ENCODE results near the gene PLPPR2. TPM values are rescaled to one million over a fixed set of nuclear protein-coding genes. Genes with fewer than 3 reads are reported as not detected.
"Not testable (repeated sequence)": the region's sequence is repeated elsewhere in the genome, so short reads cannot be mapped to it uniquely, and the experiment has no call there.

PLPPR2 gene
- total RNA-seq, 4 donors from 2014 or later, result 6.0 to 18.4 (median 8.9) TPM

DNA sequence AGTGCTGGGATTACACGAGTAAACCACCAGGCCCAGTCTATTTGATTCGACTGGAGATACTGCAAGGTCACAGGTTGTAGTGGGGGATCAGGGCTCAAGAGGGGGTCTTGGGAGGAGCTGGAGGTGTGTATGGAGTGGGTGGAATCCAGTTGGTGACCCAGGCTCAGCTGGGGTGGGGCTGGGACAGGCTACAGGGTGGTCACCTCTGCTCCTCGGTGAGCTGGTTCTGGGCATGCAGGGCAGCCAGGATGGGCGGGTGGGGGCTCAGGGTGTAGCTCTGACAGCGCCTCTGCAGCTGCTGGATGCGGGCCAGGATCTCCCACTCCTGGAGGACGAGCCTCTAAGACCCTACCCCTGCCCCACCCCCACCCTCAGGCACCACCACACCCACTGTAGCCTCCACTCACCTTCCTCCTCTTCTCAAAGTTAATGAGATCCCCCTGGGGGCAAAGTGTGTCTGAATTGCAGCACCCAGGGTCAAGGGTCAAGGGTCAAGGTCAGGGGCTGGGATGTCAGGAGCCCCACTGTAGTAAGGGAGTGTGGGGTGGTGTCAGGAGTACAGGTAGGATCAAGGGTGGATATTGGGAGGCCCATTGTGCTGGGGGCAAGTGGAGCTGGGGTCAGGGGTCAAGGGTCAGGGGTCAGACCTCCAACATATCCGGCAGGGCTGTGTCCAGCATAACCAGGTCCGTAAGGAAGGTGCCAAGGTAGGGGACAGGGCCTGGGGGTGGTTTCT, 46.7 kb downstream of the PLPPR2 start:
- TF ChIP-seq, protein P1, sequence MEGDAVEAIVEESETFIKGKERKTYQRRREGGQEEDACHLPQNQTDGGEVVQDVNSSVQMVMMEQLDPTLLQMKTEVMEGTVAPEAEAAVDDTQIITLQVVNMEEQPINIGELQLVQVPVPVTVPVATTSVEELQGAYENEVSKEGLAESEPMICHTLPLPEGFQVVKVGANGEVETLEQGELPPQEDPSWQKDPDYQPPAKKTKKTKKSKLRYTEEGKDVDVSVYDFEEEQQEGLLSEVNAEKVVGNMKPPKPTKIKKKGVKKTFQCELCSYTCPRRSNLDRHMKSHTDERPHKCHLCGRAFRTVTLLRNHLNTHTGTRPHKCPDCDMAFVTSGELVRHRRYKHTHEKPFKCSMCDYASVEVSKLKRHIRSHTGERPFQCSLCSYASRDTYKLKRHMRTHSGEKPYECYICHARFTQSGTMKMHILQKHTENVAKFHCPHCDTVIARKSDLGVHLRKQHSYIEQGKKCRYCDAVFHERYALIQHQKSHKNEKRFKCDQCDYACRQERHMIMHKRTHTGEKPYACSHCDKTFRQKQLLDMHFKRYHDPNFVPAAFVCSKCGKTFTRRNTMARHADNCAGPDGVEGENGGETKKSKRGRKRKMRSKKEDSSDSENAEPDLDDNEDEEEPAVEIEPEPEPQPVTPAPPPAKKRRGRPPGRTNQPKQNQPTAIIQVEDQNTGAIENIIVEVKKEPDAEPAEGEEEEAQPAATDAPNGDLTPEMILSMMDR (IDR thresholded peaks at IDR 0.05), result no peak
- no peak for TF ChIP-seq POLR2A (IDR thresholded peaks at IDR 0.05)
- H3K27me3 ChIP-seq, result no peaks in the 10 kb centered on the region
- 85 to 90% methylated on average over 9 of the region's 9 CpGs for WGBS, 2 donors
- no peaks in the 10 kb centered on the region for H3K9me3 ChIP-seq
- DNase-seq, result no peak
- no peaks in the 10 kb centered on the region for H3K4me1 ChIP-seq
- intact Hi-C loops (cut with DNase I), result no loop called here
- H3K27ac ChIP-seq, result no peak overlapping the region
- no peak overlapping the region for H3K4me3 ChIP-seq (replicated peaks in 1 of 3)
- peaks cover 40 to 47% of the 10 kb centered on the region in 2 donors for H3K36me3 ChIP-seq

DNA sequence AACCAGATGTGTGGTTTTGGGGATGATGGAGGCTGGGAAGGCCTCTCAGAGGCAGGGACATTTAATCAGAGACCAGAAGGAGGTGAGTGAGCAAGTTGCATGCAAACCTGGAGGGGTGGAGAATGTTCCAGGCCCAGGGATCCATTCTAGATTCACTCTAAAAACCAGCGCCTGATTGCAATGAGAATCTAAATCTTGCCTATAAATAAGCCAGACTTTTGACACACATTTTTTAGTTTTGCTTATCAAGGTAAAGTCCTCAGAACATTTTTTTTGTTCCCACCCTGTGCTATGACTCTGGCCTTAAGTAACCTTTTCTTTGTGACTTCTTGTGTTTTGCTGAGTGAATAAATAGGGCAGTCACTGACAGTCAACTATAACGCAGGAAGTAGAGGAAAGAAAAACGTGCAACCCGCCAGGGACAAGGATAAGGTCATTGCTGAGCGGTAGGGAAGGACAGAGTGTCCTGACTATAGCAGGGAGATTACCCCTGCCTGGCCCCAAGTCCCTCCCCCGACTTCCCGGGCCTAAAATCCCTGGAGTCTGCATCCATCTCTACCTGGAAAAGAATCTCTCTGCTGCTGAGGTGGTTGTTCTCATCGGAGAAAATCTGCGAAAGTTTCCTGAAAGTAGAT, 49.5 kb downstream of the PLPPR2 start:
- TF ChIP-seq, protein P1 (IDR thresholded peaks at IDR 0.05), result no peak
- no peak for TF ChIP-seq POLR2A (IDR thresholded peaks at IDR 0.05)
- Histone ChIP-seq H3K36me3 (peaks cover 35 to 44% of the 10 kb centered on the region in 2 donors), H3K4me1 (no peaks in the 10 kb centered on the region), H3K4me3 (replicated peaks in 1 of 3) (no peak overlapping the region), H3K27ac (no peak overlapping the region), H3K27me3 (no peaks in the 10 kb centered on the region), H3K9me3 (no peaks in the 10 kb centered on the region)
- 75 to 76% methylated on average over 9 of the region's 9 CpGs for WGBS, 2 donors
- DNase-seq, result no peak
- intact Hi-C loops (cut with DNase I), result no loop called here

DNA sequence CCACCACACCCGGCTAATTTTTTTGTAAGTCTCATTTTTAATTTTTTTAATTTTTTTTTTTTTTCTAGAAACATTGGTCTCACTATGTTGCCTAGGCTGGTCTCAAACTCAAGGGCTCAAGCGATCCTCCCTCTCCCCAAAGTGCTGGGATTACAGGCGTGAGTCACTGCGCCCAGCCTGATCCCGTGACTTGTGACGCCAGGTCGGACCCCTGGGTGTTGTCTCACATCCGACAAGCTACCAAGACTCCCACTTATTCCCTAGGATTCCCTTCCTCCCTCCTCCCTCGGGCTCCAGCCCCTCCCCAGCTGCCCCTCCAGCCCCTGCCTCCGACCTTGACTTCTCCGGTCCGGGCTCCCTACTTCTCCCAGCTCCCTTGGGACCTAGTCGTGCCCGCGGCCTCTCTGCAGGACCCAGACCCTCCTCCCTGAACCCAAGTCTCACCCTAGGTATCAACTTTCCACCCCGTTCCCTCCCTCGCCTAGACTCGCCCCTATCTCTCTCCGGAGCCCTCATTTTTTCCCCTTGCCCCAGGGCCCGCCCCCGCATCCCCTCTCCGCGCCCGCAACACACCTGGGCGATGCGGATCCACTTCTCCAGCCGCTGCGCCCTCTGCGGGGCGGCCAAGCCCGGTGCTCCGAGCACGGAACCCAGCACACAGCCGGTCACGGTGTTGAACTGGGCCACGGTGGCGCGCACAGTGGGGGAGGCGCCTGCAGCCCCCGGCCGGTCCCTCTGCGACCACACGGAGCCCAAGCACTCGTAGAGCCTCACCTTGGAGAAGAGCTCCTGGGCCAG, 50.8 kb downstream of the PLPPR2 start:
- no peaks in the 10 kb centered on the region for H3K4me1 ChIP-seq
- no peaks in the 10 kb centered on the region for H3K9me3 ChIP-seq
- no peaks in the 10 kb centered on the region for H3K27me3 ChIP-seq
- H3K4me3 ChIP-seq (replicated peaks in 1 of 3), result no peak overlapping the region
- intact Hi-C loops (cut with DNase I), result no loop called here
- TF ChIP-seq, protein P1 (IDR thresholded peaks at IDR 0.05), result no peak
- TF ChIP-seq POLR2A (IDR thresholded peaks at IDR 0.05), result no peak
- peaks cover 28 to 37% of the 10 kb centered on the region in 2 donors for H3K36me3 ChIP-seq
- H3K27ac ChIP-seq, result no peak overlapping the region
- DNase-seq, result no peak
- 79 to 83% methylated on average over 33 to 37 of the region's 44 CpGs for WGBS, 2 donors

DNA sequence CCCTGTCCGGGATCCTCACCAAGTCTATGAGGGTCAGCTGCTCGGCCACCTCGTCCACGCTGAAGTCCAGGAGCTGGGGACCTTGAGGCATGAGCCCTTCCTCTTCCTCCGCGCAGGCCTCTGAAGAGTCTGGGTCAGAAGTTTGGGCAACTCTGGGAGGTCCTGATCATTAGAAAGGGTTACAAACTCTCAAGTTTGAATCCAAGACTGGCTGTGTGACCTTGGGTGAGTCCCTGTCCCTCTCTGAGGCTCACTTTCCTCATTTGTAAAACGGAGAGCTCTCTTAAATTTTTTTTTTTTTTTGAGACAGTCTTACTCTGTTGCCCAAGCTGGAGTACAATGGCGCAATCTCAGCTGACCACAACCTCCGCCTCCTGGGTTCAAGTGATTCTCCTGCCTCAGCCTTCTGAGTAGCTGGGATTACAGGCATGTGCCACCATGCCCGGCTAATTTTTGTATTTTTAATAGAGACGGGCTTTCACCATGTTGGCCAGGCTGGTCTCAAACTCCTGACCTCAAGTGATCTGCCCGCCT, 51.5 kb downstream of the PLPPR2 start:
- H3K4me3 ChIP-seq (replicated peaks in 1 of 3); H3K27ac ChIP-seq; H3K27me3 ChIP-seq; intact Hi-C loops (cut with DNase I); H3K9me3 ChIP-seq; DNase-seq; H3K4me1 ChIP-seq: not testable (repeated sequence)
- H3K36me3 ChIP-seq, result peaks cover 26 to 33% of the 10 kb centered on the region in 2 donors
- 89 to 91% methylated on average over 11 to 12 of the region's 12 CpGs for WGBS, 2 donors

DNA sequence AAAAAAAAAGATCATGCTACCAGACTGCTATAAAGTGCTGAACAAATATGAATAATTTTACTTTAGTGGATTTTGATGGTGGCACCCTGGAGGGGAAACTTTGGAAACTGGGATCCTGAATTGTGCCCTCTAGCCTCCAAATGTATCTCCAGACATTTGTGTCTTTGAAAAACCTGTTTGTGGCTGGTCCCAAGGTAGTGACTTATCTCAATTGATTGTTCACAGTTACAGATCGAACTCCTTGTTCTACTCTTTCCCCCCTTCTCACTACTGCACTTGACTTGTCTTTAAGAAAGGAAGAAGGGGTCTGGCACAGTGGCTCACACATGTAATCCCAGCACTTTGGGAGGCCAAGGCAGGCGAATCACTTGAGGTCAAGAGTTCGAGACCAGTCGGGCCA, 53.4 kb downstream of the PLPPR2 start:
- no peak overlapping the region for H3K4me3 ChIP-seq (replicated peaks in 1 of 3)
- no peak overlapping the region for H3K27ac ChIP-seq
- 88 to 93% methylated on average over 4 of the region's 4 CpGs for WGBS, 2 donors
- no peaks in the 10 kb centered on the region for H3K9me3 ChIP-seq
- H3K36me3 ChIP-seq, result peaks cover 16 to 23% of the 10 kb centered on the region in 2 donors
- TF ChIP-seq, protein P1 (IDR thresholded peaks at IDR 0.05), result no peak
- TF ChIP-seq POLR2A (IDR thresholded peaks at IDR 0.05), result no peak
- intact Hi-C loops (cut with DNase I), result no loop called here
- H3K27me3 ChIP-seq, result no peaks in the 10 kb centered on the region
- no peak for DNase-seq
- no peaks in the 10 kb centered on the region for H3K4me1 ChIP-seq
